HG02759 (cell line): Measurements from ENCODE around the gene ORMDL1.
A peak's percentile ranks its signal among the peaks of the same experiment; 100 is the strongest.
"Not testable (repeated sequence)": the region's sequence is repeated elsewhere in the genome, so short reads cannot be mapped to it uniquely, and the experiment has no call there.

ENCODE experiments used
- ATAC-seq: cut with Tn5 transposase; IDR thresholded peaks from one replicate; pipeline ENCODE4 v1.9.1; 2021; ENCODE audit warnings: mild to moderate bottlenecking, moderate library complexity; ENCODE audit not compliant: unreplicated experiment

The ORMDL1 gene

DNA sequence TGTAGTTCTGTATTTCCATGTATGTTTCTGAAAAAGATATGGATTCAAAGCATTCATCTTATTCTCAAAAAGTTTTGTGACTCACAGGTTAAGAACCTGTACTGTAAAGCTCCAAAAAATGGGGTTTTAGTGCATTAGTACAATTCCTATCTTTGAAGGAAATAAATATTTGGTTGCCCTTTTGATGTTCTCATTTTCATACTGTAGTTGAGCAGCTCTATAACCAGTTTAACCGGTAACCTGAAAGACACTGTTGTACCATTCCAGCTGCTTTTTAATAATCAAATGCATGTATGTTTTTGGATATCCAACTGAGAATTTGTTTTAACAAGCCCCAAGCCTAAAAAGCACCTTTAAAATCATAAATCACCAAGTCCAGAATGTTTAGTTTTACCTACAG, 11.9 kb downstream of the ORMDL1 start:
- no peak for ATAC-seq

DNA sequence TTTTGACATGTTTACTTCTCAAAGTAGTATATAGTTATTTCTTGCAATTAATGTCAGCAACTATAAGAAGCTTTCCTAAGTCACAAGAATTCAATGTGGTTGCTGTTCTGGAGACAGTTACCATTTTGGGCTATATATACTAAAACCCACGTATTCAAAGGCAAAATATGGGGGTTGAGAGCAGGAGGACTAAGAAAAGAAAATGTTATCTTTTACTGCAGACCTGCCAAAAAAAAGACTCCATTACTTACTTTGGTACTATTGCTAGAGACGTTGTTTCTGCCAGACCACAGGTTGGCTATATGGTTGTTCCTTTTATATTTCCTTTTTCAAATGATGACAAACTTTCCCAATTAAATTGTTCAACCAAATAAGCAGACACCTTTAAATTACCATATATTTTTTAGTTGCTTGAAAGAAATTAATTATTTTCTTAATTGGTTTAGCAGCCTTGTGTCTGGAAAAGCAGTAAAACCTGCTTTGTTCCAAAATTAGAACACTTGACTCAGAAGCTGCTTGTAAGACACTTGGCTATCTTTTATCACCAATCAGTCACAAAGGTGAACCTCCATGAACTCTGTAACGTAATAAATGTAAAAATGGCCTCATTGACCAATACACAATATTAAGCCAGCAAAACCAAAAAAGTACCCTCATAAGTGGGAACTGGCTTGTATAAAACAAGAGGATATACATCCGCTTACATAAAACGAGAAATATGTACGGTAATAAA, 13.4 kb downstream of the ORMDL1 start:
- ATAC-seq: no peak

DNA sequence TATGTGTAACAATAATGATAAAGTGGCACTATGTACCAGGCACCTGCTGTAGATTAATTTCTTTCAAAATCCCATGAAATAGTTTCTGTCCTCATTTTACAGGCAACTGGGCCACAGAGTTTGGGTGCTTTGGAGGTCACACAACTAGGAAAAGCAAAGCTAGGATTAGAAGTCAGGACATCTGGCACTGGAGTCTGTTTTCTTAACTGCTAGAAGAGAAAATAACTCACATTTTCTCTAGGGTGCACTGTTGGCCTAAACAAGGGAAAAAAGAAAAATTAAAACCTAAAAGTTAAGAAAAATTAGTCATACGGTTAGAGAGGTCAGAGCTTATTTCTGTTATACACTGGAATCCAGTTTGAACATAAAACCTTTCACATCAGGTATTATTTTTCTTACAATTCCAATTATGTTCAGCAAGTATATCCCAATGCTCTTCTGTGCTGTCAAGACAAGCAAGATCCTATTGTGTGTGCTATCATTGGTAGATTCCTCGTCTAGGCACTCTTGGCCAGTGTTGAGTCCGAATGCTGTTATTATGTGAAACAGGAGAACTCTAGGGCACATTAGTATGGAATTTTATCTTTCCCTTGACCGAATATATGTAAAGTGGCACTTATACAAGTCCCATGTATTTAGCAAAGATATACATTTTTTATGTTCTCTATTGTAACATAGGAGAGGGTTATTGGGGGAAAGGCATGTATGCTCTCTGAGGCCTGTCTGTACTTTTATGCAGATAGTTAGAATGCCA, 20.1 kb downstream of the ORMDL1 start:
- no peak for ATAC-seq

DNA sequence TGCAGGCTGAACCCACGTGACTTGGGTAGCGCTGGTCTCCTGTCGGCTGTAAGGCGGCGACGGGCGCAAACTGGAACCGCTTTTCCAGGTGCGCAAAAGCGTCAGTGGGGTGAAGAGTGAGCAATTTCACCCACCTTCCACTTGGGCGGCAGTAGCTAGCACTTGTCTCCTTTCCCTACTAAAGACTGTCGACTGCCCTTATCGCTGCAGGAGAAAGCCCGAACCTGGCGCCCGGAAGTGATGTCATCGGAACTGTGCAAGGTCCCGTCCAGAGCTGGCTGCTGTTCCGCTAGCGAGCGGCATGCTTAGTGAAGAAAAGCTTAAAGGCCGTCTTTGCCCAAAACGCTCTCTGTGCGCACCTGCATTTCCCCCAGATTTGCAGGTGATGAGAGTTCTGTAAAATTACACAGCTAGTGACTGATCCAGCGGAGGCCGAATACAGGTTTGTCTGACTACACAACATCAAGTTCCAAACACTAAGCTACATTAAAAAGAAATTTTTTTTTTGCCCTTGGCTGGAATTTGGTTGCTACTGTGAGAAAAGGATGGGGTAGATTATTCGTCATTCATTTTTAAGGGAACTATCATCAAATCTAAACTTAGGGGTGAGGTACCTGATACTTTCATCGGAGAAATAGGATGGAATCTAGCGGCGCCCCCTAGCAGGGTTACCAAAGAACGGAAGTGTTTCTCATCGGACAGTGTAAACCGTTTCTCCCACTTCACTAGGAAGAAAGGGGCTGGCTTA, 21.4 kb downstream of the ORMDL1 start, which contains the start of gene OSGEPL1:
TSS of gene OSGEPL1 (minus strand) at position 242 of the 748 bp plus-strand sequence. CDS start 1,152 bp downstream, outside the sequence.
- peak; percentile 98 for ATAC-seq

GRCh38 chr2:189762229-189762550, 21.9 kb downstream of the ORMDL1 start:
- no peak for ATAC-seq

- not testable (repeated sequence) for ATAC-seq
Measured at GRCh38 chr2:189760154-189760553, 24.0 kb downstream of the ORMDL1 start.

DNA sequence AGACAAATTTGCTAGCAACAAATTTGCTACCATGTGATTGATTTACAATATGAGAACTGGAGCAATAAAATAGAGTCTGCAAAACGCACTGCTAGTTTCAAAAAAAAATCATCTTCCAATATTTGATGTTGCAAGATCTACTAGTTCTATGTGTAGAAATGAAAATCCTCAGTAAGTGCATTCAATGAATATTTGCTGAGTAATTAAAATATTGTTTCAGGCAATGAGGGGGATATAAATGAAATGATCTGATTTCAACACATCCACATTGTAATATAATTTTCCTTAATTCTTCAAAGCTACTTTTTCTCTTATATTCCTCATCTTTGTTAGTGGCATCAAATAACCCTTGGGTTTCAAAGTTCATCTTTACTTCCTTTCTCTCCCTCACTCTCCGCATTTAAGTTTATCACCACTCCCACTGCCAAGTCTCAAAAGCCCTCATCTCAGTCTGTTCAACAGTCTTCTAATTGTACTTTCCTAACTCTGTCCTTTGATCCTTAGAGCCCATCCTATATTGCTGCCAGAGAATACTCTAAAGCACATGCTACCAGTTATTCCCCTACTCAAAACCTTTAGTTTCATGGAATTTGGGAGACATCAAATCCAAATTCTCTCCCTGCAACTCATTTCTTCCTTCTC, 27.7 kb downstream of the ORMDL1 start:
- no peak for ATAC-seq

DNA sequence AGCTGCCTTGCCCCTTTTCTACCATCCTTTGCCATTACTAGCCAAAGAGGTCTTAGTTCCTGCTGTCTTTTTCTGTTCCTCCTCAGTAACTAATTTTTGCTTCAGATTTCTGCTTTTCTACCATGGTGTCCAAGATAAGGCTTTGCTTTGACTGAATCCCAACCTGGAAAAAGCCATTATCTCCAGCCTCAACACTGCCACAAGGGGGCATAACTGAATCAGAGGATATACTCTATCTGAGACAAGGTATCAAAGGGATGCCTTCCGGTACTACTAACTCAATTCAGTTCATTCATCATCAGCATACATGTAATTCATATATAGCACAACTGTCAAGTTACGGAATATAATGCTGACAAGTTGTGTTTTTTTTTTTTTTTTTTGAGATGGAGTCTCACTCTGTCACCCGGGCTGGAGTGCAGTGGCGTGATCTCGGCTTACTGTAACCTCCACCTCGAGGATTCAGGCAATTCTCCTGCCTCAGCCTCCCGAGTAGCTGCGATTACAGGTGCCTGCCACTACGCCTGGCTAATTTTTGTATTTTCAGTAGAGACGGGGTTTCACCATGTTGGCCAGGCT, 33.0 kb downstream of the ORMDL1 start:
- peak; percentile 62 for ATAC-seq

- no peak for ATAC-seq
Measured at GRCh38 chr2:189729430-189729829, 54.7 kb downstream of the ORMDL1 start.

DNA sequence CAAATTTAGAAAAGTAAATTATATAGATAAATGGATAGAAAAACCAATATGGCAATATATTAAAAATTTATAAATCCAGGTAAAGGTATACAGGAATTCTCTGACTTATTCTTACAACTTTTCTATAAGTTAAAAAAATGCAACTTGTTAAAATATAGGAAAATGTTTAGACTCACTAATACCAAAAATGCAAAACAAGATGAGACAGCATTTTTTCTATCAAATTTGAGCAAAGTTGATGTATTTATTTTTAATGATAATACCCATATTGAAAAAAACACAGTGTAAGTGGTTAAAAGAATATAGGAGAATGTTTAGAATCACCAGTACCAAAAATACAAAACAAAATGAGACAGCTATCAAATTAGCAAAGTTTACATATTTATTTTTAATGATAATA, 57.3 kb downstream of the ORMDL1 start:
- ATAC-seq: no peak

DNA sequence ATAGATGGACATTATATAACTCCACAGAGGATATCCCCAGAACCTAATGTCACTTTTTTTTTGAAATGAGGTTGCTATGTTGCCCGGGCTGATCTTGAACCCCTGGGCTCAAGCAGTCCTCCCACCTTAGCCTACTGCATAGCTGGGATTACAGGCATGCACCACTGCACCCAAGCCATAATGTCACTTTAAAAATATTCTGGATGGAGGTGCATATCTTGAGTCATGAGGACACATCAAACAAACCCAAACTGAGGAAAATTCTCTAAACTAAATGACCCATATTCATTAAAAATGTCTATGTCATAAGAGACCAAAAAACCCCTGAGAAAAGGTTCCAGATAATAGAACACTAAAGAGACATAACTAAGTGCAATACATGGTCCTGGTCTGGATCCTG, 57.9 kb downstream of the ORMDL1 start:
- ATAC-seq: no peak

GRCh38 chr2:189723192-189723591, 60.9 kb downstream of the ORMDL1 start:
- ATAC-seq: no peak
